ENCODE data around the gene GHDC.

DNA sequence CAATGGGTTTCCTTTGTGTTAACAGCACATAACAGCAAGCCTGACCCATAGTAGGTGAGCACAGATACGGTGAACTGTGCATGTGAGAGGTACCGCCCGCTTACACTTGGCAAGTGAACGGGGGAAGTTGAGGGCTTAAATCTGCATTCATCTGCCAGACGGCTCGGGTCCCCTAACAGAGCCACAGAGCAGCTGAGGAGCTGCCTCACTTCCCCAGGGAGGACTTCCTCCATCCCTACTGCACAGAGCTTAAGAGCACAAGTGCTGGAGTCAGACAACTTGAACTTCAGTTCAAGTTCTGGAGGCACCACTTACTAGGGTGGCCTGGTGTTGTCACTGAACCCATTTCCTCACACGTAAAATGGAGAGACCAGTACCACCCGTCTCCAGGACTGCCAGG lies 52.9 kb downstream of the GHDC start:
- no peak for TF ChIP-seq EZH2 (IDR thresholded peaks at IDR 0.05; ENCODE audit: insufficient read depth, poor library complexity, severe bottlenecking)
- TF ChIP-seq EZH2phosphoT487 (IDR thresholded peaks at IDR 0.05; ENCODE audit: insufficient read depth, low read depth), result no peak
